ENCODE results near the gene UBL4B.

UBL4B gene

GRCh38 chr1:110138956-110139355 is 26.7 kb downstream of the UBL4B start:
- POLR2A ChIA-PET: no interaction called here
- CTCF ChIA-PET: interaction anchor here (1.0 kb wide), 1 partner anchor 23 kb away, joined by 4 read pairs; no protein-coding TSS in a partner anchor
- H3K27ac ChIP-seq (ENCODE audit: extremely low read depth, low read depth, low read length): no peak overlapping the region
- TF ChIP-seq SCRT2 (tag by site-specific recombination; IDR thresholded peaks at IDR 0.05) (no peak), ZNF692 (tag by site-specific recombination; IDR thresholded peaks at IDR 0.05) (no peak), KLF7 (tag by site-specific recombination; IDR thresholded peaks at IDR 0.05; ENCODE audit: borderline replicate concordance) (no peak), ZEB2 (tag by site-specific recombination; IDR thresholded peaks at IDR 0.05) (0 out of 2 replicates have a peak, but pooled peaks have one; percentile 27), ZNF394 (tag by site-specific recombination; IDR thresholded peaks at IDR 0.05; ENCODE audit: borderline replicate concordance) (no peak), HOXC10 (CRISPR knock-in tag; IDR thresholded peaks at IDR 0.05) (no peak), ZNF2 (tag by site-specific recombination; IDR thresholded peaks at IDR 0.05) (no peak), ZNF664 (tag by site-specific recombination; IDR thresholded peaks at IDR 0.05) (no peak), ZNF449 (tag by site-specific recombination; IDR thresholded peaks at IDR 0.05) (no peak), ZNF701 (tag by site-specific recombination; IDR thresholded peaks at IDR 0.05) (no peak), SP7 (tag by site-specific recombination; IDR thresholded peaks at IDR 0.05) (peak; percentile 28; the same call in 1 of the 2 replicates), ZBTB26 (tag by site-specific recombination; optimal IDR thresholded peaks at IDR 0.05) (no peak), ZNF792 (tag by site-specific recombination; IDR thresholded peaks at IDR 0.05) (no peak), REPIN1 (tag by site-specific recombination; IDR thresholded peaks at IDR 0.05; ENCODE audit: low read depth) (no peak), ZNF501 (tag by site-specific recombination; IDR thresholded peaks at IDR 0.05) (no peak), ZNF146 (tag by site-specific recombination; IDR thresholded peaks at IDR 0.05) (no peak), IKZF3 (tag by site-specific recombination; IDR thresholded peaks at IDR 0.05) (0 out of 2 replicates have a peak, but pooled peaks have one; percentile 15), ZNF629 (tag by site-specific recombination; IDR thresholded peaks at IDR 0.05) (peak; percentile 81), ZNF239 (tag by site-specific recombination; IDR thresholded peaks at IDR 0.05) (no peak), ZBTB10 (tag by site-specific recombination; IDR thresholded peaks at IDR 0.05) (no peak), PRDM6 (tag by site-specific recombination; IDR thresholded peaks at IDR 0.05) (peak; percentile 37), AEBP2 (tag by site-specific recombination; IDR thresholded peaks at IDR 0.05; ENCODE audit: borderline replicate concordance) (no peak), ZNF214 (tag by site-specific recombination; IDR thresholded peaks at IDR 0.05; ENCODE audit: borderline replicate concordance) (no peak), KLF16 (tag by site-specific recombination; IDR thresholded peaks at IDR 0.05) (no peak), KLF10 (tag by site-specific recombination; IDR thresholded peaks at IDR 0.05) (no peak), ZNF211 (tag by site-specific recombination; IDR thresholded peaks at IDR 0.05; ENCODE audit: low read depth) (no peak), ATF2 (tag by site-specific recombination; IDR thresholded peaks at IDR 0.05; ENCODE audit: low read depth) (peak; percentile 92)

More at GRCh38 chr1:110138956-110139355, 26.7 kb downstream of the UBL4B start:
- Histone ChIP-seq H3K9me3 (ENCODE audit: control insufficient read depth, insufficient read depth, low read depth, low read length) (no peaks in the 10 kb centered on the region), H3K4me1 (ENCODE audit: control insufficient read depth, insufficient read depth, low read length) (no peaks in the 10 kb centered on the region; the same call in 1 of the 2 replicates), H3K4me3 (ENCODE audit: low read depth, low read length) (no peak overlapping the region), H3K36me3 (ENCODE audit: control insufficient read depth in 2 of 2, insufficient read depth in 1 of 2, low read length in 2 of 2) (no peaks in the 10 kb centered on the region)

Measured in HEK293 (cell line).